D341Med (cell line): ENCODE measurements around the gene ALPK3.
A peak's percentile ranks its signal among the peaks of the same experiment; 100 is the strongest.

Source experiments
- DNase-seq: peaks from one replicate; pipeline ENCODE4 v3.0.0; 2012; ENCODE audit warnings: low spot score

Gene ALPK3

GRCh38 chr15:84799511-84800187 lies 17.5 kb upstream of the ALPK3 start:
- no peak for DNase-seq

GRCh38 chr15:84800365-84800806 lies 16.8 kb upstream of the ALPK3 start:
- DNase-seq = no peak

GRCh38 chr15:84804005-84804900 lies 12.9 kb upstream of the ALPK3 start:
- no peak for DNase-seq

- DNase-seq = no peak
Measured at GRCh38 chr15:84805221-84805620, 11.9 kb upstream of the ALPK3 start.

GRCh38 chr15:84807228-84807627 lies 9.9 kb upstream of the ALPK3 start:
- no peak for DNase-seq

- peak; percentile 24 for DNase-seq
Measured at GRCh38 chr15:84810073-84810840, 6.9 kb upstream of the ALPK3 start.

GRCh38 chr15:84811151-84811550 lies 6.0 kb upstream of the ALPK3 start:
- peak; percentile 22 for DNase-seq

- peak; percentile 3 for DNase-seq
Measured at GRCh38 chr15:84811828-84812227, 5.3 kb upstream of the ALPK3 start.

- no peak for DNase-seq
Measured at GRCh38 chr15:84812842-84813241, 4.3 kb upstream of the ALPK3 start.

GRCh38 chr15:84813435-84813834 lies 3.7 kb upstream of the ALPK3 start:
- no peak for DNase-seq

- DNase-seq = no peak
Measured at GRCh38 chr15:84813931-84814330, 3.2 kb upstream of the ALPK3 start.

- no peak for DNase-seq
Measured at GRCh38 chr15:84814916-84815315, 2.2 kb upstream of the ALPK3 start.

- no peak for DNase-seq
Measured at GRCh38 chr15:84817466-84818081, 418 bp downstream of the ALPK3 start.

GRCh38 chr15:84818261-84819131 lies 1.3 kb downstream of the ALPK3 start:
- no peak for DNase-seq

- DNase-seq = no peak
Measured at GRCh38 chr15:84819291-84819768, 2.2 kb downstream of the ALPK3 start.

GRCh38 chr15:84819791-84820190 lies 2.6 kb downstream of the ALPK3 start:
- no peak for DNase-seq

GRCh38 chr15:84821501-84822021 lies 4.4 kb downstream of the ALPK3 start:
- DNase-seq = no peak

- no peak for DNase-seq
Measured at GRCh38 chr15:84822653-84823281, 5.6 kb downstream of the ALPK3 start.

GRCh38 chr15:84823282-84823878 lies 6.2 kb downstream of the ALPK3 start:
- no peak for DNase-seq
